H1 (cell line): ENCODE results near the gene CD4. TPM values are rescaled to one million over a fixed set of nuclear protein-coding genes. Genes with fewer than 3 reads are reported as not detected.

Experiments used
- CBX8 ChIP-seq: fragments of 300-800, 300-1000 bp; sonication (generic); IDR thresholded peaks from 2 replicates; pipeline ENCODE4 v1.7.1; 2016; ENCODE audit warnings: low read depth, low read length, borderline replicate concordance
- MAFK ChIP-seq: IDR thresholded peaks from 2 replicates; pipeline ENCODE4 v1.6.1; 2012; ENCODE audit warnings: low read depth, mild to moderate bottlenecking, improper control_type of control experiment, low read length
- RBBP5 ChIP-seq: IDR thresholded peaks from 2 replicates; pipeline ENCODE4 v1.7.1; 2012; ENCODE audit warnings: low read depth, mild to moderate bottlenecking, inconsistent platforms, low read length, moderate library complexity, borderline replicate concordance
- YY1 ChIP-seq: IDR thresholded peaks from 2 replicates; pipeline ENCODE4 v1.6.1; 2011; ENCODE audit warnings: low read depth, mild to moderate bottlenecking, low read length
- polyA plus RNA-seq, 7 experiments: library from polyadenylated mRNA; depleted of rRNA in 3 of 7; stranded (reverse) in 5 of 7; unstranded in 2 of 7; fragments of >200 nt in 5 of 7; fragments of 200-250 nt in 2 of 7; gene quantifications; 1 replicate in 5 of 7; 2 replicates in 1 of 7; 4 replicates in 1 of 7; pipeline versions ENCODE4 v1.2.1 to v1.2.3, GENCODE V29; 2011 to 2013; ENCODE audit warnings: missing spikeins in 2 of 7, mixed read lengths in 2 of 7
- total RNA-seq: library from RNA; stranded (reverse); fragmentation: NEBNext Ultra II Directional; extraction: Animal tissue kit (Norgen Biotek cat#: 25700); gene quantifications from 2 replicates; pipeline ENCODE4 v1.2.1, GENCODE V29; 2021

The CD4 gene
- total and polyA plus RNA-seq, 2 of the 8 experiments (the other 6 are each of a cell fraction or from before 2014, with no cell fraction given) = 3.4 to 5.1 TPM

- TF ChIP-seq YY1 (no peak), CBX8 (no peak), RBBP5 (no peak), MAFK (no peak)
Measured at GRCh38 chr12:6771091-6771495, 18.2 kb upstream of the CD4 start (continued).
